ENCODE data around the gene SFTA2.

Gene SFTA2

DNA sequence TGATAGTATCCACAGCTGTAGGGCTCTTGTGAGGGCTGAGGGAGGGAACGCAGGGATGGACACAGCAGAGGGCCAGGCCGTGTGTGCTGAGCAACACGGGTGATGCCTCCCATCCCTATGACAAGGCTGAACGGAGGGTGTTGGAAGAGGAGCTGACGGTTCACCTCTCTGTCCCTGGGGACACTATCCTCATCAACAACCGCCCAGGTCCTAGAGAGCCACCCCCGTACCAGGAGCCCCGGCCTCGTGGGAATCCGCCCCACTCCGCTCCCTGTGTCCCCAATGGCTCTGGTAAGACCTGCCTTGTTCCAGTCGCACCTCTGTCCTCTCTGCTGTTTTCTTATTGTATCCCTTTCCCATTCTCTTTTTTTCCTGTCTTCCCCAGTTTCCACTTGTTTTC is 37.6 kb downstream of the SFTA2 start:
- DNase-seq (ENCODE audit: extremely low read depth, low read depth) = no peak
- TF ChIP-seq, protein P1, sequence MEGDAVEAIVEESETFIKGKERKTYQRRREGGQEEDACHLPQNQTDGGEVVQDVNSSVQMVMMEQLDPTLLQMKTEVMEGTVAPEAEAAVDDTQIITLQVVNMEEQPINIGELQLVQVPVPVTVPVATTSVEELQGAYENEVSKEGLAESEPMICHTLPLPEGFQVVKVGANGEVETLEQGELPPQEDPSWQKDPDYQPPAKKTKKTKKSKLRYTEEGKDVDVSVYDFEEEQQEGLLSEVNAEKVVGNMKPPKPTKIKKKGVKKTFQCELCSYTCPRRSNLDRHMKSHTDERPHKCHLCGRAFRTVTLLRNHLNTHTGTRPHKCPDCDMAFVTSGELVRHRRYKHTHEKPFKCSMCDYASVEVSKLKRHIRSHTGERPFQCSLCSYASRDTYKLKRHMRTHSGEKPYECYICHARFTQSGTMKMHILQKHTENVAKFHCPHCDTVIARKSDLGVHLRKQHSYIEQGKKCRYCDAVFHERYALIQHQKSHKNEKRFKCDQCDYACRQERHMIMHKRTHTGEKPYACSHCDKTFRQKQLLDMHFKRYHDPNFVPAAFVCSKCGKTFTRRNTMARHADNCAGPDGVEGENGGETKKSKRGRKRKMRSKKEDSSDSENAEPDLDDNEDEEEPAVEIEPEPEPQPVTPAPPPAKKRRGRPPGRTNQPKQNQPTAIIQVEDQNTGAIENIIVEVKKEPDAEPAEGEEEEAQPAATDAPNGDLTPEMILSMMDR (IDR thresholded peaks at IDR 0.05; ENCODE audit: low read depth, low read length) = no peak

DNA sequence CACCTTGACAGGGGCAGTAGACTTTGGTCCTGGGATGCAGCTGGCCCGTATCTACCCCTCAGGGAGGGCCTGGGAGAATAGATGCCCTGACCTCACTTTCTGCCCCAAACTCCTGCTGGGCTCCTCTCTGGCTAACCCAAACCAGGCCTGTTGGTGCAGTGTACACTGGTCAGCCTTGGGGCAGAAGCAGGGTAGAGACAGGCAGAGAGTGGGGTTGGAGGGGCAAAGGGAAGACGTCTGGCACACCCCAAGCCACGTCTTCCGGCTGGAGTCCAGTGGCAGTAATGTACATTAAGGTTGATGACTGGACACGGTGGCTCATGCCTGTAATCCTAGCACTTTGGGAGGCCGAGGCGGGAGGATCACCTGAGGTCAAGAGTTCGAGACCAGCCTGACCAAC is 38.3 kb downstream of the SFTA2 start:
- TF ChIP-seq, protein P1 (IDR thresholded peaks at IDR 0.05; ENCODE audit: low read depth, low read length) = no peak
- no peak for DNase-seq (ENCODE audit: extremely low read depth, low read depth)

DNA sequence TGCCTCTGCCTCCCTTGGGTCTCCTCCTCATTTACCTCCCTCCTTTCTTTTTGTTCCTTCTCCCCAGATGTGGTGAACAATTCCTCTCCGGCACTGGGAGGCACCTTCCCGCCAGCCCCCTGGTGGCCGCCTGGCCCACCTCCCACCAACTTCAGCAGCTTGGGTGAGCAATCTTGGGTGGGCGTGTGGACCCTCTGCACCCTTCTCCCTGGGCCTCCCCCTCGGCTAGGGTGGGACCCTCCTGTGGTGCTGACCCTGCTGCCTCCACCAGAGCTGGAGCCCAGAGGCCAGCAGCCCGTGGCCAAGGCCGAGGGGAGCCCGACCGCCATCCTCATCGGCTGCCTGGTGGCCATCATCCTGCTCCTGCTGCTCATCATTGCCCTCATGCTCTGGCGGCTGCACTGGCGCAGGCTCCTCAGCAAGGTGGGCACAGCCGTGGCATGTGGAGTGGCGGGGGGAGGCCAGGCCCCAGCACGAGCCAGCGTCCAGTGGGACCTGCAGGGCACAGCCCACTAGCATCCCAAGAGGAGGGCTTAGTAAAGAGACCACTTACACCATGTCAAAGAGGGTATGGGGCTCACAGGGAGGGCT is 38.9 kb downstream of the SFTA2 start:
- TF ChIP-seq, protein P1 (IDR thresholded peaks at IDR 0.05; ENCODE audit: low read depth, low read length) = no peak
- DNase-seq (ENCODE audit: extremely low read depth, low read depth) = no peak

DNA sequence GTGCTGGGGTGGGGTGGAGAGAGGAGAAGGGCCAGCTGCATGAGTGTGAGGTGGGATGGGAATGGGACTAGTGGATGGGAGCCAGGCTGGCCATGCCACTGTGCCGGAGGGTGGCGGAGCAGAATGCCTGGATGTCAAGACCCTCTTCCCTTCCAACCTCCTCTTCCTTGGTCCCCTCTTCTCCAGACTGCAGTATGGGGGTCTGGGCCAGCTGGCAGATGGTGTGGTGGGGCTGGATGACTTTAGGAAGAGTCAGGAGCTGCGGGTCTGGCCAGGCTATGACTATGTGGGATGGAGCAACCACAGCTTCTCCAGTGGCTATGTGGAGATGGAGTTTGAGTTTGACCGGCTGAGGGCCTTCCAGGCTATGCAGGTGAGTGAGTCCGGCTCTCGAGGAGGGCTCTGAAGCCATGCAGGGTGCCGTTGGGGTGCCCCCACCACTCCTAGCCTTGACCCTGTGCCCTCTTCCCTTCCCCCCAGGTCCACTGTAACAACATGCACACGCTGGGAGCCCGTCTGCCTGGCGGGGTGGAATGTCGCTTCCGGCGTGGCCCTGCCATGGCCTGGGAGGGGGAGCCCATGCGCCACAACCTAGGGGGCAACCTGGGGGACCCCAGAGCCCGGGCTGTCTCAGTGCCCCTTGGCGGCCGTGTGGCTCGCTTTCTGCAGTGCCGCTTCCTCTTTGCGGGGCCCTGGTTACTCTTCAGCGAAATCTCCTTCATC is 40.0 kb downstream of the SFTA2 start:
- DNase-seq (ENCODE audit: extremely low read depth, low read depth) = no peak
- TF ChIP-seq, protein P1 (IDR thresholded peaks at IDR 0.05; ENCODE audit: low read depth, low read length) = no peak

DNA sequence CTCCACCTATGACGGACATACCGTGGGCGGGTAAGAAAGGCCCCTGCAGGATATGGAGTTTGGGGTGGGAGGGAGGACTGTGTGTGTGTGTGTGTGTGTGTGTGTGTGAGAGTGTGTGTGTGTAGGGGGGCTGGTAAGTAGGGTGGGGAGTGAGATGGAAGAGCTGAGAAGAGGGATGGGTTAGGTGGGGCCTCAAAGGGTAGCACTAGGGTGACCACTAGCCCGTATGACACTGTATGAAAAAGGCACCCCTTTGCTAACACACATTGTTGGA is 40.6 kb downstream of the SFTA2 start:
- DNase-seq (ENCODE audit: extremely low read depth, low read depth) = no peak
- TF ChIP-seq, protein P1 (IDR thresholded peaks at IDR 0.05; ENCODE audit: low read depth, low read length) = no peak

DNA sequence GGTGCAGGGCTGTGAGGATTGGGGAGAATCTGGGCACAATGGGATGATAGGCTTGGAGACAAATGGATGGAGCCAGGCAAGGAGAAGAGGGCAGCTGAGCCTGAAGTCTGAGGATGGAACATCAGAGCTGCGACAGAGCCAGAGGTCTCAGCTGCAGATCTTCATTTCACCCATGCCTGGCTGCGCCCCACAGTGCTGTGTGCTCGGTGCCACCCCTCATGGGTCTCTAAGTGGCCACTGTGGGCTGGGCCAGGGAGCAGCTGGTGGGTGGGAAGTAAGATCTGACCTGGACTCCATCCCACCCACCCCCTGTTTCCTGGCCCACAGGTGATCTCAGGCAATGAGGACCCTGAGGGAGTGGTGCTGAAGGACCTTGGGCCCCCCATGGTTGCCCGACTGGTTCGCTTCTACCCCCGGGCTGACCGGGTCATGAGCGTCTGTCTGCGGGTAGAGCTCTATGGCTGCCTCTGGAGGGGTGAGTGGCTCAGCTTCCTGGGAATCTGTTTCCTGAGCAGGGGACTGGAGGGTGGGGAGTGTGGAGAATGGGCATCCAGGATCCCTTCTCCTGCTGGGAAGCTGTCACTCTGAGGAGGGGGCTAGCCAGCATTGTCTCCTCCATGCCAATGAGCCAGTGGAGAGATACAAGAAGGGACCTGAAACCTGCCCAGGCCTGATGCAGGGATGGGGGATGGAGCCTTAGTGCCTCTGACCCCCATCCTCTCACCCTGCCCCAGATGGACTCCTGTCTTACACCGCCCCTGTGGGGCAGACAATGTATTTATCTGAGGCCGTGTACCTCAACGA is 41.1 kb downstream of the SFTA2 start:
- TF ChIP-seq, protein P1 (IDR thresholded peaks at IDR 0.05; ENCODE audit: low read depth, low read length) = no peak
- DNase-seq (ENCODE audit: extremely low read depth, low read depth) = no peak

Measured in AG09319 (cell line).